NK-92 (cell line): ENCODE measurements around the gene MCRS1.

ENCODE experiments used
- DNase-seq: peaks from one replicate; lab custom pipeline; 2025; ENCODE audit not compliant: unreplicated experiment; lab: John Stamatoyannopoulos, UW

MCRS1 gene

GRCh38 chr12:49556391-49557186 is 11.4 kb downstream of the MCRS1 start:
- DNase-seq = no peak

DNA sequence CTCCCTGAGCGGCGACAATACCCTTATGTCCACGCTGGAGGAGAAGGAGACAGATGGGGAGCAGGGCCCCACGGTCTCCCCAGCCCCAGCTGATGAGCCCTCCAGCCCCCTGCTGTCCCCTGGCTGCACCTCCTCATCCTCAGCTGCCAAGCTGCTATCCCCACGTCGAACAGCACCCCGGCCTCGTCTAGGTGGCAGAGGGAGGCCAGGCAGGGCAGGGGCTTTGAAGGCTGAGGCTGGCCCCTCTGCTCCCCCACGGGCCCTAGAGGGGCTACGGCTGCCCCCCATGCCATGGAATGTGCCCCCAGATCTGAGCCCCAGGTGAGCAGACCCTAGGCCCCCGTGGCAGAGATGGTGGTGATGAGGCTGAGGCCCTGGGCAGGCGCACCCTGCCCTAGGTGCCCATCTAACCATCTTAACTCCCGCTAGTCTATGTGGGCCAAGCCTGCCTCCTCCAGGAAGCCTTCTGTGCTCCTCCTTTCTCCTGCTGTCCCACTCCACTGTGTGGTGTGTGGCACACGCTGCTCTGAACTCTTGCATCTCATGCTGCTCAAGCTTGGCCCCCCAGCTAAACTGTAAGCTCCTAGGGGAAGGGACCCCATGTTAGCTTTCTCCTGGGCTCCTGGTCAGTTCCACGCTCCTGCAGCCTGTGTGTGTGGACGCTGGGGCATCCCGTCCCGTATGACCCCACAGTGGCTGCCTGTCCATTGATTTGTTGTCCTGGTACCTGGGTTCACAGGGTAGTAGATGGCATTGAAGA is 12.1 kb downstream of the MCRS1 start:
- DNase-seq = no peak

DNA sequence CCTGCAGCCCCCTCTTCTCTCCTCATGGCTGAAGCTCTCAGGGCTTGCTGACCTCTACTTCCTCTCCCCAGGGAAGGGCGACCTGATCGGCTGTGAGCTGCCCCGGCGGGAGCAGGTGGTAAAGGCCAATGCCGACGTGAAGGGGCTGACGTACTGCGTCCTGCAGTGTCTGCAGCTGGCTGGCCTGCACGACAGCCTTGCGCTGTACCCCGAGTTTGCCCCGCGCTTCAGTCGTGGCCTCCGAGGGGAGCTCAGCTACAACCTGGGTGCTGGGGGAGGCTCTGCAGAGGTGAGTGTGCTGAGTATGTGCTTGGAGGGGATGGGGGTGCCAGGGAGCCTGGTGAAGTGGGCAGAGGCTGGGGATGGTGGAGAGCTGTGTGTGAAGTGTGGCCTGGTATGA is 13.7 kb downstream of the MCRS1 start:
- DNase-seq = no peak

- no peak for DNase-seq
Measured at GRCh38 chr12:49553512-49554088, 14.3 kb downstream of the MCRS1 start.

- DNase-seq = no peak
Measured at GRCh38 chr12:49552899-49553298, 15.0 kb downstream of the MCRS1 start.

DNA sequence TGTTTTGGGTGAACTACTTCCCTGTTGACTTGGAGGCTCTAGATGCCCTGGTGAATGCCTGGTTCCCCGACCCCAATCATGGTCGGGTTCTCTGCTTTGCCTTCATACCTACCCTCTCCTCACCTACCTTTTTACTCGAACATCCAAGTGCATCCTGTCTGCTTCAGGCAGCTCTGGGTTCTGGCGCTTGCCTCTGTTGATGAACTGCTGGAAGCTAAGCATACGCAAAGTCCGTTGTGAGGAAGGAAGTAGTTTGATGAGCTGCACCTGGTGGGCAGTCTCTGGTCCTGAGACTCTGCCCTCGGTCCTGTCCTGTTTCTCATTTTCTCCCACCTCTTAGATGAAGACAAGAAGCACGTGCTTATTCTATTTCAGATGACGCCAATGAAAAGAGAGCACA is 15.5 kb downstream of the MCRS1 start:
- DNase-seq = no peak

- DNase-seq = no peak
Measured at GRCh38 chr12:49552014-49552413, 15.9 kb downstream of the MCRS1 start.

DNA sequence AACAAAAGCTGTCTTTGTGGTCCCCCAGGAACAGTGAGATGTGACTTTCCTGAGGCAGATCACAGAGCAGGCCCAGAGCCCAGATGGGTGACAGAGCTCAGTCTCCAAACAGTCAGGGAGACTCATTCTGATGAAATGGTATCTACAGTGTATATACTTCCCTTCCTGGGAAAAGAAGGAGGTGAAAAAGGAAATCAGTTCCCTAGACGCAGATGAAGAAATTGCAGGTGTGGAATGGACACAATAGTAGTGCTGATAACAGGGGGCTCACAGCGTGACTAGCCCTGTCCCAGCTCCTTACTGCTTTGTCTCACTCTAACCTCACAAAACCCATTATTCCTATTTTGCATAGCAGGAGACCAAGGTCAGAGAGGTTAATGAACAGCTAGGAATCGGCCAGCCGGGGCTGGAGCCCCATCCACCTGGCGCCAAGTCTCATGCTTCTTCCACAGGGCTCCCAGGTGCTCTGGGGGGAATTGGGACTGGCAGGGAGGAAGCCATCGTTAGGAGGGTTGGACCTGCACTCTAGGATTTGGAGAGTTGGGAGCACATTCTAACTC is 17.2 kb downstream of the MCRS1 start:
- DNase-seq = no peak

- DNase-seq = no peak
Measured at GRCh38 chr12:49549735-49550692, 17.9 kb downstream of the MCRS1 start.

- DNase-seq = no peak
Measured at GRCh38 chr12:49548822-49549648, 18.9 kb downstream of the MCRS1 start.

DNA sequence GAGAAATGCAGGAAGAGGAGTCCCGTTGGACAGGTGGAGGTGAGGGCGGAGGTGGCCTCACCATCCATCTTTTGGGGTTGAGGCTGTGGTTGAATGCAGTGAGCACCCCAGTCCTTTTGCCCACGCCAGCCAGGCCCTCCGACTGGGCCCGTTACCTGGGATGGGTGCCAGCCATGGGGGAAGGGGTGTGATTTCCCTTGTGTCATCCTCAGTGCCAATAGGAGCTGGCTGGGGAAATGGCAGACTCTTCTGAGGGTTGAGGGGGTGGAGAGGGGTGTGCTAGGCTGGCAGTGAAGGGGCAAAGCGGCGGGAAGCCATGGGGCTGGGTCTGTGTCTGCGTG is 19.5 kb downstream of the MCRS1 start:
- no peak for DNase-seq

DNA sequence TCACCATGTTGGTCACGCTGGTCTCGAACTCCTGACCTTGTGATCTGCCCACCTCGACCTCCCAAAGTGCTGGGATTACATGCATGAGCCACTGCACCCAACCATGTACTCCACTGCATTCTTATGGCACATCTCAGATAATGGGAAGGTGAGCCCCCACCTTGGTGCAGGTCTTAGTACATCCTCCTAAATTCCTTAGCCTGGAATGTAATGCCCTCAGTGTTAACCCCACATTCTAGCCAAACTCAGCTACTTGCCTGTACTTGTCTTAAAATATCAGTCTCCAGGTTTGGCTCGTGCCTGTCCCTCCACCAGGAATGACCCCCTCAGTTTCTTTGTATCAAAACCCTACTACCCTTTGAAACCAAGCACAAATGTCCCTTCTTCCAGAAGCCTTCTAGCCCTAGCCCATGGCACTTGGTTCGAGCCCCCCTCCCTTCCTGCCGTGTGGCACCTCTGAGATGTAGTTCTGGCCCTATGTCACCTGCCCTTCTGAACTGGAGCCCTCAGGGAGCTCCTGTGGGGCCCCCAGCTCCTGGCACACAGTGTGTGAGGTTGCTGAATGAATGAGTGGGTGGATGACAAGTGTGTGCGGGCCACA is 20.8 kb downstream of the MCRS1 start:
- DNase-seq = no peak

DNA sequence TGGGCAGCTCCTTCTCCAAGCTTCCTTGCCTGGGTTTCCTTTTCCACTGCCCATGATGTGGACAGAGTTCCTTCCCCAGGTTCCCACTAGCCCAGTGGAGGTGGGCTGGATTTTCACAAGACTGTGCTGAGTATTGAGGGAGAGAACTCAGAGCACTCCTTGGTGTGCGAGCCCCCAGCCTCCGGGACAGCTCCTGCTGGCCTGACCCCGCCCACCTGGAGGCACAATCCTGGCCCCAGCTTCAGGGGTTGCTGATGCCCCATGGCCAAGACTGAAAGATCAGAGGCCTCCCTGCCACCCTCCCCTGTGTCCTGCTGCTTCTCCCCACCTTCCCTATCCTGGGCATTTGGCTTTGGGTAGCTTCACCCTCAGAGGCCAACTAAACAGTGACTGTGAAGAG is 21.5 kb downstream of the MCRS1 start:
- no peak for DNase-seq

GRCh38 chr12:49545815-49546214 is 22.1 kb downstream of the MCRS1 start:
- DNase-seq = no peak

DNA sequence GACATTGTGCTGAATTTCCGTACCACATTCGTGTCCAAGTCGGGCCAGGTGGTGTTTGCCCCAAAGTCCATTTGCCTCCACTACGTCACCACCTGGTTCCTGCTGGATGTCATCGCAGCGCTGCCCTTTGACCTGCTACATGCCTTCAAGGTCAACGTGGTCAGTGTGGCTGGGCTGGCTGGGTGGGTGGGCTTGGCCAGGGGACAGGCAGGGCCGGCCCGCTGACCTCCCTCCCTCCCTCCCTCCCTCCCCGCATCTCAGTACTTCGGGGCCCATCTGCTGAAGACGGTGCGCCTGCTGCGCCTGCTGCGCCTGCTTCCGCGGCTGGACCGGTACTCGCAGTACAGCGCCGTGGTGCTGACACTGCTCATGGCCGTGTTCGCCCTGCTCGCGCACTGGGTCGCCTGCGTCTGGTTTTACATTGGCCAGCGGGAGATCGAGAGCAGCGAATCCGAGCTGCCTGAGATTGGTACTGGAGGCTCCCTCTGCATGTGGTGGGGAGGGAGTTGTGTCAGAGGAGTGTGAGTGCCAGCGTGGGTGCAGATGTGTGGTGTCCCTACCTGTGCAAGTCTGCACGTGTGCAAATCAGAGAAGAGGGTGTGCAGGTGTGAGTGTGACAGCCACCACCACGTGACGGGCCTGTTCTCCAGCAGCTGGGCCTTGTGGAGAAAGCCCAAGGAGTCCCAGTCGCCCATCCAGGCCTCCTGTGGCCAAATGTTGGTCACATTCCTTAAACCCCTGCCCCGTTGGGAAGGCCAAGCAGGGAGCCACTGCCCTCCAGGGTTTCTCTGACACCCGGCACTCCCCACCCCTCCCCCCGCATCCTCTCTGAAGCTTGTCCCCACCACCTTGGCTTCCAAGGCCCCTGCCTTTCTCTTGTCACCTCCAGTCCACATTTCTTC is 23.8 kb downstream of the MCRS1 start:
- DNase-seq = no peak

DNA sequence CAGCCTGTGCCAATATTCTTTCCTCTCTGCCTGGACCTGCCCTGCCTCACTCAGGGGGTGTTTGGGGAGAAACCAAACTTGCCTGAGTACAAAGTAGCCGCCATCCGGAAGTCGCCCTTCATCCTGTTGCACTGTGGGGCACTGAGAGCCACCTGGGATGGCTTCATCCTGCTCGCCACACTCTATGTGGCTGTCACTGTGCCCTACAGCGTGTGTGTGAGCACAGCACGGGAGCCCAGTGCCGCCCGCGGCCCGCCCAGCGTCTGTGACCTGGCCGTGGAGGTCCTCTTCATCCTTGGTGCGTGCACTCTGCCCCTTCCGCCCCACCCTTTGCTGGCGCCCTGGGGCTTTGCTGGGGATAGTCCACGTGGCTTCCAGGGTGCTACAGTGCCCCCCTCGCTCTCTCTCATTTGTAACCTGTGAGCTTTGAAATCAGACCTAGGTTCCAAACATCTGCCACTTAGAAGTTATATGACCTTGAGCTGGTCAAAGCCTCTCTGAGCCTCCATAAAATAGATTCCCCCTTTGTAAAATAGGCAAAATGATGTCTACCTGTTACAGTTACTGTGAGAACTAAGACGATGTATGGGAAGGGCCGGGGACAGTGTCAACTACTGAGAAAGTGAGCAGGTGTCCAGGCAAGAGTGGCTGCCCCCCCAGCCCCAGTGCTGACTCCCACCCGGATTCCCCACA is 24.6 kb downstream of the MCRS1 start:
- no peak for DNase-seq

DNA sequence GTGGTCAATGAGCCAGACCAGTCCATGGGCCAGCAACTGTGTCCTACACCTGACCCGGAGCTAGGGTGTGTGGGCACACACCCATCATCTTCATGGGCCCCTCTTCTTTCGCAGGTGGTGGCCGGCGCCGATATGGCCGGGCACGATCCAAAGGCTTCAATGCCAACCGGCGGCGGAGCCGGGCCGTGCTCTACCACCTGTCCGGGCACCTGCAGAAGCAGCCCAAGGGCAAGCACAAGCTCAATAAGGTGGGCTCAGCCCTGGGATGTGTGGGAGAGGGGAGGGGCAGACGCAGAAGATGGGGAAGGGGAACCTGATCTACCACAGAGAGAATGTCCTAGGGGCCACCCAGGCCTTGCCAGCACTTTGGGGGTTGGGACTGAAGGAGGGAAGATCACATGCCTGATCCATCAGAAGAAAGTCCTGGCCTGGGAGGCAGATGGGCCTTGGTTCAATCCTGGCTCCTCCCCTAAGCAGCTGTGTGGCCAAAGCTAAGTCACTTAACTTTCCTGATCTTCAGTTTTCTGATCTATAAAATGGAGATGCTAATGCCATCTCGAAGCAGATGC is 25.3 kb downstream of the MCRS1 start:
- DNase-seq = no peak
